ENCODE results near the gene MYDGF. TPM values are rescaled to one million over a fixed set of nuclear protein-coding genes. Genes with fewer than 3 reads are reported as not detected.
A peak's percentile ranks its signal among the peaks of the same experiment; 100 is the strongest.

MYDGF gene
- total and polyA plus RNA-seq, 2 of the 13 experiments (the other 11 are each of a cell fraction or from before 2014, with no cell fraction given), result 116 to 198 TPM

GRCh38 chr19:4636151-4636717, 33.9 kb downstream of the MYDGF start (continued):
- no peak for TF ChIP-seq ZBTB34 (CRISPR knock-in tag; IDR thresholded peaks at IDR 0.05)
- no peak for TF ChIP-seq ZNF281 (CRISPR knock-in tag; IDR thresholded peaks at IDR 0.05; ENCODE audit: borderline replicate concordance)
- TF ChIP-seq TCF7L2 (IDR thresholded peaks at IDR 0.05; ENCODE audit: low read depth, low read length), result no peak
- no peak for TF ChIP-seq ZNF20 (CRISPR knock-in tag; IDR thresholded peaks at IDR 0.05)
- TF ChIP-seq ZNF354B (CRISPR knock-in tag; IDR thresholded peaks at IDR 0.05), result no peak
- no peak for TF ChIP-seq MAFG (CRISPR knock-in tag; IDR thresholded peaks at IDR 0.05)
- no peak for TF ChIP-seq REXO4 (CRISPR knock-in tag; IDR thresholded peaks at IDR 0.05; ENCODE audit: borderline replicate concordance)
- no peak for TF ChIP-seq EEA1 (CRISPR knock-in tag; IDR thresholded peaks at IDR 0.05; ENCODE audit: borderline replicate concordance)
- no peak for TF ChIP-seq FOXA1 (IDR thresholded peaks at IDR 0.05)
- TF ChIP-seq FOXA1 (CRISPR knock-in tag; IDR thresholded peaks at IDR 0.05), result no peak
- no peak for TF ChIP-seq EHMT2 (IDR thresholded peaks at IDR 0.05; ENCODE audit: borderline replicate concordance, low read depth, low read length)
- TF ChIP-seq ATF7 (IDR thresholded peaks at IDR 0.05), result no peak
- TF ChIP-seq ATF7 (CRISPR knock-in tag; IDR thresholded peaks at IDR 0.05), result no peak
- no peak; the same call in 1 of the 2 replicates for TF ChIP-seq CSRNP1 (CRISPR knock-in tag; IDR thresholded peaks at IDR 0.05)
- TF ChIP-seq BCLAF1 (IDR thresholded peaks at IDR 0.05), result no peak
- no peak for TF ChIP-seq HDAC1 (CRISPR knock-in tag; IDR thresholded peaks at IDR 0.05)
- no peak for TF ChIP-seq NR1H2 (CRISPR knock-in tag; IDR thresholded peaks at IDR 0.05; ENCODE audit: borderline replicate concordance, low read depth)
- TF ChIP-seq MAFF (IDR thresholded peaks at IDR 0.05; ENCODE audit: low read depth, low read length), result no peak
- no peak for TF ChIP-seq RCOR2 (CRISPR knock-in tag; IDR thresholded peaks at IDR 0.05)
- TF ChIP-seq ZNF264 (CRISPR knock-in tag; IDR thresholded peaks at IDR 0.05), result no peak
- no peak for TF ChIP-seq ZNF382 (CRISPR knock-in tag; IDR thresholded peaks at IDR 0.05; ENCODE audit: borderline replicate concordance)
- TF ChIP-seq HOXD1 (CRISPR knock-in tag; IDR thresholded peaks at IDR 0.05), result peak; percentile 74; the same call in 1 of the 2 replicates
- no peak for TF ChIP-seq ARNT2 (CRISPR knock-in tag; IDR thresholded peaks at IDR 0.05; ENCODE audit: low read depth)

Data from HepG2 (cell line).